Measurements from ENCODE around the gene RAB37. TPM values are rescaled to one million over a fixed set of nuclear protein-coding genes. Genes with fewer than 3 reads are reported as not detected.

RAB37 gene
- total RNA-seq, 1 experiment from 2014 or later, result 2.5 TPM

GRCh38 chr17:74776990-74777389 is 39.9 kb downstream of the RAB37 start:
- Histone ChIP-seq H3K27ac (ENCODE audit: insufficient read length, low read depth, low read length) (no peak overlapping the region), H3K27me3 (ENCODE audit: insufficient read depth, low read length) (no peaks in the 10 kb centered on the region)
- H3K27ac Mint-ChIP-seq, result peak overlapping the region in 2 of 3 experiments; percentile 35 to 73; a peak in 2 of 7 replicates

More at GRCh38 chr17:74776990-74777389, 39.9 kb downstream of the RAB37 start:
- no peak overlapping the region for H4K91ac ChIP-seq (ENCODE audit: insufficient read length, low read depth, low read length)
- no peak overlapping the region for H3K56ac ChIP-seq (ENCODE audit: insufficient read length, low read depth, low read length)
- no peaks in the 10 kb centered on the region for H3K27me3 Mint-ChIP-seq (ENCODE audit: low read depth)
- no peak overlapping the region for H3K23ac ChIP-seq (ENCODE audit: insufficient read length, low read depth, low read length)
- peak overlapping the region; percentile 61 for H3K9ac ChIP-seq (ENCODE audit: extremely low read depth, insufficient read length, low read length)
- peak overlapping the region; percentile 92 for H3K4me2 ChIP-seq (ENCODE audit: insufficient read depth, insufficient read length, low read length)
- no peak overlapping the region for H3K14ac ChIP-seq (ENCODE audit: insufficient read depth, low read length)
- H3K4ac ChIP-seq (ENCODE audit: low read depth, low read length), result no peak overlapping the region
- H3K4me1 Mint-ChIP-seq, result peaks cover 7 to 19% of the 10 kb centered on the region in 2 experiments
- no peaks in the 10 kb centered on the region for H4K20me1 ChIP-seq (ENCODE audit: control insufficient read depth, insufficient read depth, insufficient read length)
- no peak for DNase-seq
- no peak overlapping the region for H2BK5ac ChIP-seq (ENCODE audit: insufficient read length, low read length)
- H2BK15ac ChIP-seq (ENCODE audit: low read depth, low read length), result no peak overlapping the region
- no peak overlapping the region for H4K8ac ChIP-seq (replicated peaks; ENCODE audit: insufficient read length, low read depth, low read length)
- H3K18ac ChIP-seq (ENCODE audit: insufficient read length, low read depth, low read length), result no peak overlapping the region
- no CpG with 5 or more reads among the region's 10 CpGs for WGBS (ENCODE audit: extremely low coverage, insufficient read length, low lambda C conversion rate)
- H2AK5ac ChIP-seq (ENCODE audit: insufficient read length, low read length), result no peak overlapping the region
- peak overlapping the region; percentile 91 to 95 for H3K4me3 Mint-ChIP-seq
- H2BK12ac ChIP-seq (ENCODE audit: insufficient read length, low read depth, low read length), result no peak overlapping the region
- H2BK120ac ChIP-seq (ENCODE audit: low read depth, low read length, poor library complexity, severe bottlenecking), result no peak overlapping the region
- no peaks in the 10 kb centered on the region; the same call in 1 of the 2 replicates for H3K4me1 ChIP-seq (ENCODE audit: insufficient read depth, low read length)
- peaks cover 10% of the 10 kb centered on the region for H3K23me2 ChIP-seq (ENCODE audit: insufficient read length, low read depth, low read length, poor library complexity, severe bottlenecking)
- peaks cover 16 to 41% (median 26%) of the 10 kb centered on the region in 3 experiments for H3K36me3 Mint-ChIP-seq (ENCODE audit: insufficient read depth in 1 of 3, low read depth in 3 of 3)
- TF ChIP-seq CTCF (conservative IDR thresholded peaks at IDR 0.05), result no peak
- H2AFZ ChIP-seq (ENCODE audit: low read length), result no peak overlapping the region
- no peak overlapping the region for H3T11ph ChIP-seq (ENCODE audit: low read length)
- H4K5ac ChIP-seq (ENCODE audit: insufficient read length, low read depth, low read length), result no peak overlapping the region
- no peaks in the 10 kb centered on the region for H3K9me3 ChIP-seq (ENCODE audit: control insufficient read depth, low read depth, low read length)
- no peak overlapping the region for H2BK20ac ChIP-seq (ENCODE audit: low read depth, low read length, poor library complexity, severe bottlenecking)
- H3K79me1 ChIP-seq (ENCODE audit: insufficient read depth, low read depth, low read length, poor library complexity, severe bottlenecking), result no peaks in the 10 kb centered on the region
- no peaks in the 10 kb centered on the region for H3K9me3 Mint-ChIP-seq
- H3K79me2 ChIP-seq (ENCODE audit: insufficient read depth, low read length), result no peaks in the 10 kb centered on the region

Data from H9 (cell line).